ENCODE data around the gene ADGRA3. TPM values are rescaled to one million over a fixed set of nuclear protein-coding genes. Genes with fewer than 3 reads are reported as not detected.

ADGRA3 gene
- total RNA-seq, 1 experiment from 2014 or later = 41.2 TPM

DNA sequence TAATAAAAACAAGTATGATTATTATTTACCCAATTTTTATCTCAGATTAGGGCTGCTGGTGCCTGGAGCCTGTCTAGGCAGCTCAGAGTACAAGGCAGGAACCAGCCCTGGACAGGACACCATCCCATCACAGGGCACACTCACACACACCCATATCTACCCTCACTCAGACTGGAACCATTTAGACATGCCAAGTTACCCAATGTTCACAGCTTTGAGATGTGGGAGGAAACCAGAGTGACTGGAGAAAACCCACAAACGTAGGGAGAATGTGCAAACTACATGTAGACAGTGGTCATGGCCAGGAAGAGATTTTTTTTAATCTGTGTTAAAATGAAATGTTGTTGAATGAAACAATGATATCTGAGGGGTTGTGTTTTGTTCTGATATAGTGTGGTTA is 35.7 kb upstream of the ADGRA3 start:
- no peaks in the 10 kb centered on the region for H3K36me3 ChIP-seq (ENCODE audit: control insufficient read depth, insufficient read depth, low read length)
- no peak overlapping the region for H3K4me3 ChIP-seq (ENCODE audit: low read depth in 2 of 2, low read length in 2 of 2)
- no peaks in the 10 kb centered on the region for H3K27me3 ChIP-seq (ENCODE audit: control insufficient read depth, insufficient read depth, low read length)
- intact Hi-C loops (cut with micrococcal nuclease; ENCODE audit: unreplicated experiment) = no loop called here
- POLR2A ChIA-PET = no interaction called here
- no TSS peak for BruUV-seq (replicated peaks)
- CTCF ChIA-PET = no interaction called here
- no peak for DNase-seq (ENCODE audit: low read depth, low spot score)
- no peaks in the 10 kb centered on the region for H3K9me3 ChIP-seq (ENCODE audit: control insufficient read depth, insufficient read depth, low read depth, low read length)
- no peak for TF ChIP-seq CTCF (IDR thresholded peaks at IDR 0.05)
- TF ChIP-seq POLR2AphosphoS5 (IDR thresholded peaks at IDR 0.05; ENCODE audit: low read depth, low read length) = no peak
- TF ChIP-seq, protein P1, sequence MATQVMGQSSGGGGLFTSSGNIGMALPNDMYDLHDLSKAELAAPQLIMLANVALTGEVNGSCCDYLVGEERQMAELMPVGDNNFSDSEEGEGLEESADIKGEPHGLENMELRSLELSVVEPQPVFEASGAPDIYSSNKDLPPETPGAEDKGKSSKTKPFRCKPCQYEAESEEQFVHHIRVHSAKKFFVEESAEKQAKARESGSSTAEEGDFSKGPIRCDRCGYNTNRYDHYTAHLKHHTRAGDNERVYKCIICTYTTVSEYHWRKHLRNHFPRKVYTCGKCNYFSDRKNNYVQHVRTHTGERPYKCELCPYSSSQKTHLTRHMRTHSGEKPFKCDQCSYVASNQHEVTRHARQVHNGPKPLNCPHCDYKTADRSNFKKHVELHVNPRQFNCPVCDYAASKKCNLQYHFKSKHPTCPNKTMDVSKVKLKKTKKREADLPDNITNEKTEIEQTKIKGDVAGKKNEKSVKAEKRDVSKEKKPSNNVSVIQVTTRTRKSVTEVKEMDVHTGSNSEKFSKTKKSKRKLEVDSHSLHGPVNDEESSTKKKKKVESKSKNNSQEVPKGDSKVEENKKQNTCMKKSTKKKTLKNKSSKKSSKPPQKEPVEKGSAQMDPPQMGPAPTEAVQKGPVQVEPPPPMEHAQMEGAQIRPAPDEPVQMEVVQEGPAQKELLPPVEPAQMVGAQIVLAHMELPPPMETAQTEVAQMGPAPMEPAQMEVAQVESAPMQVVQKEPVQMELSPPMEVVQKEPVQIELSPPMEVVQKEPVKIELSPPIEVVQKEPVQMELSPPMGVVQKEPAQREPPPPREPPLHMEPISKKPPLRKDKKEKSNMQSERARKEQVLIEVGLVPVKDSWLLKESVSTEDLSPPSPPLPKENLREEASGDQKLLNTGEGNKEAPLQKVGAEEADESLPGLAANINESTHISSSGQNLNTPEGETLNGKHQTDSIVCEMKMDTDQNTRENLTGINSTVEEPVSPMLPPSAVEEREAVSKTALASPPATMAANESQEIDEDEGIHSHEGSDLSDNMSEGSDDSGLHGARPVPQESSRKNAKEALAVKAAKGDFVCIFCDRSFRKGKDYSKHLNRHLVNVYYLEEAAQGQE (IDR thresholded peaks at IDR 0.05; ENCODE audit: insufficient read depth in 1 of 2, low read depth in 2 of 2, low read length in 1 of 2) = no peak
- no peak for TF ChIP-seq TCF7L2 (IDR thresholded peaks at IDR 0.05; ENCODE audit: low read depth, low read length)
- no peak for TF ChIP-seq SIN3A (IDR thresholded peaks at IDR 0.05; ENCODE audit: borderline replicate concordance, insufficient read depth, low read depth, low read length)
- H3K27ac ChIP-seq (ENCODE audit: low read length) = no peak overlapping the region
- ATAC-seq = no peak
- in situ Hi-C loops (cut with HindIII; ENCODE audit: low pct_unique_long_range_greater_than_20kb, low sequenced_read_pairs) = no loop called here
- H3K4me1 ChIP-seq (ENCODE audit: control insufficient read depth, insufficient read depth, low read length) = no peaks in the 10 kb centered on the region

- ChIA-PET POLR2A (no interaction called here), CTCF (no interaction called here)
- BruUV-seq (replicated peaks) = no TSS peak
- Histone ChIP-seq H3K27me3 (ENCODE audit: control insufficient read depth, insufficient read depth, low read length) (no peaks in the 10 kb centered on the region), H3K4me3 (ENCODE audit: low read depth in 2 of 2, low read length in 2 of 2) (no peak overlapping the region), H3K36me3 (ENCODE audit: control insufficient read depth, insufficient read depth, low read length) (no peaks in the 10 kb centered on the region), H3K9me3 (ENCODE audit: control insufficient read depth, insufficient read depth, low read depth, low read length) (no peaks in the 10 kb centered on the region), H3K4me1 (ENCODE audit: control insufficient read depth, insufficient read depth, low read length) (no peaks in the 10 kb centered on the region), H3K27ac (ENCODE audit: low read length) (no peak overlapping the region)
- DNase-seq (ENCODE audit: low read depth, low spot score) (no peak), ATAC-seq (no peak)
- TF ChIP-seq SIN3A (IDR thresholded peaks at IDR 0.05; ENCODE audit: borderline replicate concordance, insufficient read depth, low read depth, low read length) = no peak
- TF ChIP-seq CTCF (IDR thresholded peaks at IDR 0.05) = no peak
- no peak for TF ChIP-seq POLR2AphosphoS5 (IDR thresholded peaks at IDR 0.05; ENCODE audit: low read depth, low read length)
- TF ChIP-seq, protein P1 (IDR thresholded peaks at IDR 0.05; ENCODE audit: insufficient read depth in 1 of 2, low read depth in 2 of 2, low read length in 1 of 2) = no peak
- TF ChIP-seq TCF7L2 (IDR thresholded peaks at IDR 0.05; ENCODE audit: low read depth, low read length) = no peak
- in situ Hi-C loops (cut with HindIII; ENCODE audit: low pct_unique_long_range_greater_than_20kb, low sequenced_read_pairs) = no loop called here
- intact Hi-C loops (cut with micrococcal nuclease; ENCODE audit: unreplicated experiment) = no loop called here
These were observed 30.4 kb upstream of the ADGRA3 start for GRCh38 chr4:22546299-22546698.
